ENCODE data around the gene TBRG1.

DNA sequence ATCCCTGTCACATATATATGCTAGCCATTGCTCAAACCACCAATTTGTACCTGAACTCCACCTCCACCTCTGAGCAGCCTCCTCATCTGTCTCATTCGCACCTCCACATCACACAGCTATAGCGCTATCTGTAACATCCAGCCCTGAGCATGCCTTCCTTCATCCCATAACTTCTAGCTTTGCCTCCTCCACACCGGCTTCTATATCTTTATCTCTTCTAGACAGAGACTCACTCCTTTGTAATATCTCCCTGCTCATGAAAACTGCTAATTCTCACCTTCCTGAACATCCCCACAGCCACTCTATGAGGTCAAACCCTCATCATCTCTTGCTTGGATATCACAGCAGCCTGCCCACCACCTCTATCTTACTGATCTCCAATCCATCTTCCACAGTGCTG lies 44.9 kb downstream of the TBRG1 start:
- TF ChIP-seq, protein P1, sequence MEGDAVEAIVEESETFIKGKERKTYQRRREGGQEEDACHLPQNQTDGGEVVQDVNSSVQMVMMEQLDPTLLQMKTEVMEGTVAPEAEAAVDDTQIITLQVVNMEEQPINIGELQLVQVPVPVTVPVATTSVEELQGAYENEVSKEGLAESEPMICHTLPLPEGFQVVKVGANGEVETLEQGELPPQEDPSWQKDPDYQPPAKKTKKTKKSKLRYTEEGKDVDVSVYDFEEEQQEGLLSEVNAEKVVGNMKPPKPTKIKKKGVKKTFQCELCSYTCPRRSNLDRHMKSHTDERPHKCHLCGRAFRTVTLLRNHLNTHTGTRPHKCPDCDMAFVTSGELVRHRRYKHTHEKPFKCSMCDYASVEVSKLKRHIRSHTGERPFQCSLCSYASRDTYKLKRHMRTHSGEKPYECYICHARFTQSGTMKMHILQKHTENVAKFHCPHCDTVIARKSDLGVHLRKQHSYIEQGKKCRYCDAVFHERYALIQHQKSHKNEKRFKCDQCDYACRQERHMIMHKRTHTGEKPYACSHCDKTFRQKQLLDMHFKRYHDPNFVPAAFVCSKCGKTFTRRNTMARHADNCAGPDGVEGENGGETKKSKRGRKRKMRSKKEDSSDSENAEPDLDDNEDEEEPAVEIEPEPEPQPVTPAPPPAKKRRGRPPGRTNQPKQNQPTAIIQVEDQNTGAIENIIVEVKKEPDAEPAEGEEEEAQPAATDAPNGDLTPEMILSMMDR (IDR thresholded peaks at IDR 0.05) = no peak
- TF ChIP-seq ZFX (IDR thresholded peaks at IDR 0.05; ENCODE audit: borderline replicate concordance) = no peak
